Endothelial cell of umbilical vein (primary cell): ENCODE measurements around the gene LRRC27. TPM values are rescaled to one million over a fixed set of nuclear protein-coding genes. Genes with fewer than 3 reads are reported as not detected.

Experiments
- BruUV-seq: library from RNA; stranded (reverse); fragments of 400-500 nt; replicated peaks from 2 replicates; lab custom pipeline; 2021; lab: Mats Ljungman, UMichigan
- CTCF ChIA-PET: fragments of 300-600, 350-600 bp; sonication (Branson Sonifier 250); formaldehyde crosslinking; loops from one replicate; lab custom pipeline; 2021; ENCODE audit warnings: antibody characterized with exemption, inconsistent platforms; lab: Charles Lee
- POLR2A ChIA-PET: fragments of 300-600, 350-600 bp; sonication (Branson Sonifier 250); formaldehyde crosslinking; loops from one replicate; lab custom pipeline; 2021; ENCODE audit warnings: antibody characterized with exemption, inconsistent platforms; lab: Charles Lee
- DNase-seq: peaks from one replicate; pipeline ENCODE4 v3.0.0-alpha.2; 2011; ENCODE audit warnings: low read depth, low spot score
- FAIRE-seq: peaks from 2 replicates; lab custom pipeline; 2011; peaks lifted over from hg19 to GRCh38; lab: Jason Lieb, UNC
- H2AFZ ChIP-seq: 2 replicates; pipeline ENCODE4 v1.6.0; 2012; ENCODE audit warnings: low read depth, low read length, control low read depth, inconsistent platforms
- H3K27ac ChIP-seq: 2 replicates; pipeline ENCODE4 v1.5.1; 2011; ENCODE audit warnings: low read depth, mild to moderate bottlenecking, control low read depth, low read length, moderate library complexity; ENCODE audit not compliant: insufficient read depth
- H3K27me3 ChIP-seq, 2 experiments: 2 replicates each; pipeline versions ENCODE4 v1.6.0 to v1.6.1; 2011; ENCODE audit warnings: low read length in 2 of 2, mixed read lengths in 1 of 2; ENCODE audit not compliant: control insufficient read depth in 2 of 2, insufficient read depth in 2 of 2
- H3K36me3 ChIP-seq, 2 experiments: 2 replicates in 1 of 2; 3 replicates in 1 of 2; pipeline ENCODE4 v1.5.1; 2011; ENCODE audit warnings: low read length in 2 of 2, mild to moderate bottlenecking in 1 of 2, moderate library complexity in 1 of 2; ENCODE audit not compliant: control insufficient read depth in 2 of 2, insufficient read depth in 2 of 2; ENCODE audit errors: extremely low read depth in 1 of 2
- H3K4me1 ChIP-seq: 3 replicates; pipeline ENCODE4 v1.5.1; 2011; ENCODE audit warnings: mild to moderate bottlenecking, low read length; ENCODE audit not compliant: control insufficient read depth, insufficient read depth; ENCODE audit errors: extremely low read depth
- H3K4me2 ChIP-seq: 2 replicates; pipeline ENCODE4 v1.6.1; 2011; ENCODE audit warnings: low read length, control low read depth, mixed read lengths; ENCODE audit not compliant: insufficient read depth
- H3K4me3 ChIP-seq, 3 experiments: fragments of 200-600 bp in 1 of 3; sonication (generic), shearing (Covaris generic) in 1 of 3; replicated peaks in 1 of 3; 2 replicates each; pipeline ENCODE4 v1.5.1; 2011 to 2016; ENCODE audit warnings: control low read depth in 3 of 3, low read length in 3 of 3, mild to moderate bottlenecking in 2 of 3, inconsistent platforms in 1 of 3, low read depth in 1 of 3, moderate library complexity in 1 of 3; ENCODE audit not compliant: insufficient read depth in 1 of 3
- H3K79me2 ChIP-seq: 2 replicates; pipeline ENCODE4 v1.6.0; 2012; ENCODE audit warnings: low read length, inconsistent platforms; ENCODE audit not compliant: control insufficient read depth, insufficient read depth
- H3K9ac ChIP-seq: replicated peaks from 2 replicates; pipeline ENCODE3; 2011; ENCODE audit warnings: low read length, control low read depth; ENCODE audit not compliant: insufficient read depth; ENCODE audit errors: extremely low read depth
- H3K9me1 ChIP-seq: replicated peaks from 3 replicates; pipeline ENCODE4 v1.6.0; 2011; ENCODE audit warnings: mild to moderate bottlenecking, low read length; ENCODE audit not compliant: control insufficient read depth, insufficient read depth; ENCODE audit errors: extremely low read depth
- H3K9me3 ChIP-seq: replicated peaks from 2 replicates; pipeline ENCODE4 v1.5.1; 2012; ENCODE audit warnings: low read length, inconsistent platforms; ENCODE audit not compliant: control insufficient read depth, insufficient read depth
- H4K20me1 ChIP-seq: replicated peaks from 2 replicates; pipeline ENCODE3; 2011; ENCODE audit warnings: mild to moderate bottlenecking, low read length; ENCODE audit not compliant: control insufficient read depth, insufficient read depth; ENCODE audit errors: extremely low read depth
- CTCF ChIP-seq, 2 donors: IDR thresholded peaks; 1 replicate in 1 of 2; 2 replicates in 1 of 2; pipeline ENCODE4 v1.5.1; 2011; ENCODE audit warnings: low read length in 2 of 2, mild to moderate bottlenecking in 2 of 2, moderate library complexity in 2 of 2, control low read depth in 1 of 2, inconsistent platforms in 1 of 2, low read depth in 1 of 2; ENCODE audit not compliant: insufficient read depth in 1 of 2; ENCODE audit errors: extremely low read depth in 1 of 2
- EZH2 ChIP-seq: IDR thresholded peaks from 2 replicates; pipeline ENCODE4 v1.6.1; 2012; ENCODE audit warnings: borderline replicate concordance, low read depth, mild to moderate bottlenecking, moderate library complexity, low read length, inconsistent platforms; ENCODE audit not compliant: severe bottlenecking
- FOS ChIP-seq: IDR thresholded peaks from 2 replicates; pipeline ENCODE4 v1.6.1; 2011; ENCODE audit warnings: mild to moderate bottlenecking, low read length, moderate library complexity, borderline replicate concordance; ENCODE audit not compliant: insufficient read depth
- GATA2 ChIP-seq: IDR thresholded peaks from 2 replicates; pipeline ENCODE4 v1.7.0; 2011; ENCODE audit warnings: low read depth, mild to moderate bottlenecking, moderate library complexity, mixed read lengths, low read length; ENCODE audit not compliant: insufficient read length, insufficient read depth
- JUN ChIP-seq: IDR thresholded peaks from 2 replicates; pipeline ENCODE4 v1.6.1; 2011; ENCODE audit warnings: borderline replicate concordance, low read depth; ENCODE audit not compliant: insufficient read length, insufficient read depth
- MAX ChIP-seq: IDR thresholded peaks from 2 replicates; pipeline ENCODE4 v1.6.1; 2011; ENCODE audit not compliant: insufficient read depth, insufficient read length
- MYC ChIP-seq: IDR thresholded peaks from one replicate; pipeline ENCODE4 v1.6.1; 2011; ENCODE audit warnings: mild to moderate bottlenecking, low read depth, low read length
- POLR2A ChIP-seq: IDR thresholded peaks from 2 replicates; pipeline ENCODE4 v1.6.1; 2012; ENCODE audit warnings: low read depth, mild to moderate bottlenecking, control low read depth, low read length
- POLR2AphosphoS5 ChIP-seq: IDR thresholded peaks from 2 replicates; pipeline ENCODE4 v1.6.1; 2012; ENCODE audit warnings: low read depth, mild to moderate bottlenecking, control low read depth, low read length, moderate library complexity; ENCODE audit not compliant: insufficient read depth
- dilution Hi-C: fragments of 300-500 bp; cut with MboI; formaldehyde crosslinking; loops from one replicate; pipeline ENCODE4 v1.15.0; 2019; ENCODE audit warnings: low sequenced_read_pairs; ENCODE audit not compliant: extremely low pct_ligation_motif_present
- intact Hi-C: fragments of 100-400 bp; cut with micrococcal nuclease; formaldehyde crosslinking; loops from one replicate; pipeline ENCODE4 v1.10.0; 2022
- polyA plus RNA-seq, 4 experiments: library from polyadenylated mRNA; depleted of rRNA in 3 of 4; stranded (reverse) in 3 of 4; unstranded in 1 of 4; fragments of >200 nt; gene quantifications; 2 replicates each; pipeline versions ENCODE4 v1.2.1 to v1.2.3, GENCODE V29; 2011 to 2012; ENCODE audit warnings: missing spikeins in 1 of 4
- total RNA-seq: library from RNA; stranded (reverse); gene quantifications from 2 replicates; pipeline ENCODE4 v1.2.3, GENCODE V29; 2021

LRRC27 gene
- total and polyA plus RNA-seq, 2 donors (not counting 3 experiments of a cell fraction or from before 2014, with no cell fraction given): 8.3 to 13.6 TPM

DNA sequence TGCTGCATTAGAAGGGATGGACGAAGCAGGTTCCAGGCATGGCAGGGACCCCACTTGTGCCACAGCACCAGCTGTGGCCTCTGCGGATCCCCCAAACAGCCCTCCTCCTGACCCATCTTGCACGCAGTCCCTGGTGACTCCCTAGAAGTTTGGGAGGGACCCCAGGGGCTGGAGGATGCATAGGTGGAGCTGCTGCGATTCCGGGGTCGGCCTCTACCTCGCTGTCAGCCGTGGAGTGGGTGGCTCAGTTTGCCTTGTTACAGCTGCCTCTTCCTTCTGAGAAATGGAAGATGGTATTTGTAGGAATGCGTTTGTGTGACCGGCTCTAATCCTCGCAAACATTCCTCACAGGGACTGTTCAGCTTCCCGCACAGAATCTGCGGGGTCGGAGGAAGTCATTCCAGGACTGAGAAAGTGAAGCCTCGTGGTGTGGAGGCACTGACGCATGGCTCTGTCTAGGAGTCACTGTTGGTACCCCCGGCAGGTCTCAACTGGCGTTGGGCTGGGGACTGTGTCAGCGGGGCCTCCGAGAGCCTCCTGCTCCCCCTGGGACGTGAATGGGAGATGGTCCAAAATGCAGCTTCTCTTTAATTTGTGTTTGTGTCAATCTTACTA lies 82.5 kb downstream of the LRRC27 start:
- intact Hi-C loops: no loop called here
- DNase-seq (no peak), FAIRE-seq (no peak)
- ChIA-PET POLR2A (no interaction called here), CTCF (no interaction called here)
- Histone ChIP-seq H3K27ac (no peak overlapping the region), H2AFZ (no peak overlapping the region), H3K36me3 (no peaks in the 10 kb centered on the region), H3K9me3 (no peaks in the 10 kb centered on the region), H3K9ac (no peak overlapping the region), H4K20me1 (no peaks in the 10 kb centered on the region), H3K4me3 (no peak overlapping the region), H3K79me2 (peaks cover 2% of the 10 kb centered on the region), H3K4me2 (no peak overlapping the region), H3K27me3 (no peaks in the 10 kb centered on the region), H3K9me1 (no peaks in the 10 kb centered on the region), H3K4me1 (peaks cover 21% of the 10 kb centered on the region)
- TF ChIP-seq POLR2AphosphoS5: no peak
- BruUV-seq: no TSS peak
- dilution Hi-C loops: no loop called here

GRCh38 chr10:132415255-132415654 lies 83.3 kb downstream of the LRRC27 start:
- ChIA-PET POLR2A (no interaction called here), CTCF (no interaction called here)
- H2AFZ ChIP-seq: no peak overlapping the region
- no peak overlapping the region for H3K27ac ChIP-seq
- H3K4me1 ChIP-seq: peaks cover 21% of the 10 kb centered on the region
- no peak overlapping the region for H3K4me3 ChIP-seq
- intact Hi-C loops (no loop called here), dilution Hi-C loops (no loop called here)
- H3K4me2 ChIP-seq: no peak overlapping the region
- H3K9ac ChIP-seq: no peak overlapping the region
- no peaks in the 10 kb centered on the region for H4K20me1 ChIP-seq
- no peaks in the 10 kb centered on the region for H3K27me3 ChIP-seq
- H3K9me3 ChIP-seq: no peaks in the 10 kb centered on the region
- no TSS peak for BruUV-seq
- no peaks in the 10 kb centered on the region for H3K79me2 ChIP-seq
- no peaks in the 10 kb centered on the region for H3K36me3 ChIP-seq
- no peaks in the 10 kb centered on the region for H3K9me1 ChIP-seq
- no peak for TF ChIP-seq GATA2
- no peak for TF ChIP-seq MAX
- TF ChIP-seq CTCF (IDR thresholded peaks at IDR 0.05; ENCODE audit: extremely low read depth in 1 of 2, insufficient read depth in 1 of 2, low read depth in 1 of 2, low read length in 2 of 2): no peak
- no peak for TF ChIP-seq EZH2
- no peak for TF ChIP-seq FOS
- no peak for TF ChIP-seq JUN
- no peak for TF ChIP-seq POLR2A
- TF ChIP-seq MYC: no peak
- no peak for TF ChIP-seq POLR2AphosphoS5
- no peak for FAIRE-seq
- no peak for DNase-seq
